Glutamatergic neuron (in vitro differentiated cells): ENCODE results near the gene AMOTL1. TPM values are rescaled to one million over a fixed set of nuclear protein-coding genes. Genes with fewer than 3 reads are reported as not detected.

ENCODE experiments used
- DNase-seq: peaks from one replicate; pipeline ENCODE4 v3.0.0; 2022
- H3K27ac Mint-ChIP-seq: one replicate; pipeline ENCODE4 v1.8.0; 2020; ENCODE audit warnings: mild to moderate bottlenecking, mixed read lengths, inconsistent platforms; ENCODE audit not compliant: unreplicated experiment
- H3K27me3 Mint-ChIP-seq: one replicate; pipeline ENCODE4 v1.8.0; 2020; ENCODE audit warnings: mild to moderate bottlenecking, moderate library complexity, mixed read lengths, inconsistent platforms; ENCODE audit not compliant: unreplicated experiment
- H3K36me3 Mint-ChIP-seq: one replicate; pipeline ENCODE4 v1.8.0; 2020; ENCODE audit warnings: mild to moderate bottlenecking, mixed read lengths, inconsistent platforms; ENCODE audit not compliant: unreplicated experiment
- H3K4me1 Mint-ChIP-seq: one replicate; pipeline ENCODE4 v1.8.0; 2020; ENCODE audit warnings: mild to moderate bottlenecking, low read depth, mixed read lengths, inconsistent platforms; ENCODE audit not compliant: unreplicated experiment
- H3K4me3 Mint-ChIP-seq: one replicate; pipeline ENCODE4 v1.8.0; 2020; ENCODE audit warnings: mild to moderate bottlenecking, mixed read lengths, inconsistent platforms; ENCODE audit not compliant: unreplicated experiment
- H3K9me3 Mint-ChIP-seq: one replicate; pipeline ENCODE4 v1.8.0; 2020; ENCODE audit warnings: mild to moderate bottlenecking, moderate library complexity, mixed read lengths, inconsistent platforms; ENCODE audit not compliant: unreplicated experiment
- total RNA-seq: library from RNA; stranded (reverse); fragmentation: NEBNext Ultra II Directional; extraction: Animal tissue kit (Norgen Biotek cat#: 25700); gene quantifications from one replicate; pipeline ENCODE4 v1.2.1, GENCODE V29; 2021; ENCODE audit not compliant: unreplicated experiment
- TF ChIP-seq, protein P1 (sequence below): fragments of 200-600 bp; sonication (generic); IDR thresholded peaks from one replicate; pipeline ENCODE4 v1.5.0; 2021; ENCODE audit not compliant: partially characterized antibody, unreplicated experiment

The AMOTL1 gene
- total RNA-seq, 1 donor from 2014 or later = 27.6 TPM

- H3K27ac Mint-ChIP-seq = no peak overlapping the region
Observed at GRCh38 chr11:94754819-94755218, 13.3 kb upstream of the AMOTL1 start.

DNA sequence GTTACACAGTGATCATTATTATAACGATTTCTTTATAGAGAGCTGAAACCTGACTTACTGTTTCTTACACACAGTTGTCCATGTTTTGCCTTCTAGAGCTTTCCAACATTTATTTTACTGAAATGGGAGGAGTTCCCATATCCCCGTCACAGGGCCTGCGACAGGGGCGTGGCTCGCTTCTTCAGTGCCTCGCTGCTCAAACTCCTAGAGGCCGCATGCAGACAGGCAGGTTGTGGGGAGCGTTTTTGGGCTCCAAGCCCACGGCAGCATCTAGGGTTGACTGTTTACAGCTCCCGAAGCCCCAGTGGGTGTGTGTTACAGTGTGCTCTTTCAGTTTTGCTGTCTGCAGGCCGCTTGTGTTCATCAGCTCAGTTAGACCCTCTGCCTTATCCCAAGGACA, 12.7 kb upstream of the AMOTL1 start:
- DNase-seq = no peak
- Mint-ChIP-seq H3K27me3 (peaks cover 1% of the 10 kb centered on the region), H3K4me1 (no peaks in the 10 kb centered on the region), H3K27ac (no peak overlapping the region), H3K36me3 (no peaks in the 10 kb centered on the region), H3K4me3 (no peak overlapping the region), H3K9me3 (no peaks in the 10 kb centered on the region)
- TF ChIP-seq, protein P1, sequence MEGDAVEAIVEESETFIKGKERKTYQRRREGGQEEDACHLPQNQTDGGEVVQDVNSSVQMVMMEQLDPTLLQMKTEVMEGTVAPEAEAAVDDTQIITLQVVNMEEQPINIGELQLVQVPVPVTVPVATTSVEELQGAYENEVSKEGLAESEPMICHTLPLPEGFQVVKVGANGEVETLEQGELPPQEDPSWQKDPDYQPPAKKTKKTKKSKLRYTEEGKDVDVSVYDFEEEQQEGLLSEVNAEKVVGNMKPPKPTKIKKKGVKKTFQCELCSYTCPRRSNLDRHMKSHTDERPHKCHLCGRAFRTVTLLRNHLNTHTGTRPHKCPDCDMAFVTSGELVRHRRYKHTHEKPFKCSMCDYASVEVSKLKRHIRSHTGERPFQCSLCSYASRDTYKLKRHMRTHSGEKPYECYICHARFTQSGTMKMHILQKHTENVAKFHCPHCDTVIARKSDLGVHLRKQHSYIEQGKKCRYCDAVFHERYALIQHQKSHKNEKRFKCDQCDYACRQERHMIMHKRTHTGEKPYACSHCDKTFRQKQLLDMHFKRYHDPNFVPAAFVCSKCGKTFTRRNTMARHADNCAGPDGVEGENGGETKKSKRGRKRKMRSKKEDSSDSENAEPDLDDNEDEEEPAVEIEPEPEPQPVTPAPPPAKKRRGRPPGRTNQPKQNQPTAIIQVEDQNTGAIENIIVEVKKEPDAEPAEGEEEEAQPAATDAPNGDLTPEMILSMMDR = no peak

More at GRCh38 chr11:94754819-94755218, 13.3 kb upstream of the AMOTL1 start:
- no peaks in the 10 kb centered on the region for H3K4me1 Mint-ChIP-seq
- no peak overlapping the region for H3K4me3 Mint-ChIP-seq
- H3K9me3 Mint-ChIP-seq = no peaks in the 10 kb centered on the region
- H3K27me3 Mint-ChIP-seq = peaks cover 1% of the 10 kb centered on the region
- no peak for DNase-seq
- TF ChIP-seq, protein P1 = no peak
- no peaks in the 10 kb centered on the region for H3K36me3 Mint-ChIP-seq

DNA sequence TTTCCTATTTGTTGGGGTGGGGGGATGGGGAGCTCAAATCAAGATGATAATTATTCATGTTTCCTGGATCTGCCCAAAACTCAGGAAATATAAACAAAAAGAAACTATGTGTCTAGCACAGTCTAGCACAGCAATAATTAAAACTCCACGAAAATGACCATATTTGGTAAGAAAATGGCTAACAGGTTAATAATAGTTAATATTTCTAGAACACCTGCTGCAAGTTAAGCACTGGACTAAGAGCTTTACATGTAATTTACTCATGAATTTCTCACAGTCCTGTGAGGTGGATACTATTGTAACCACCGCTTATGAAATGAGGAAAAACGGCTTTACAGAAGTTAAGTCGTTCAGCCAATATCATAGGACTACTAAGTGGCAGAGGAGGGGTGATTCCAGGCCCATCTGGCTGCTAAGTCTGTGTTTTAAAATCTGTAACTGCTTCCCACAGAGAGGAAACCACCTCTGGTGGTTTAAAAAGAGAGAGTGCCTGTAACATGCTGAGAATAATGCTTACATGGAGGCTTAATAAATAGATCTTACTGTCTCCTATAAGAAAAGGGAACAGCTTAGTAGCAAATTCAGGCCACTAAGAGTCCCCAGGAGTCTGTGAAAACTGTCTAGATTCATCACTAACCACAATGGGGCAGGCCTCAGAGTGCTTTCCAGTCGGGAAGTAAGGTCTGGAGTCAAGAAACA, 11.0 kb upstream of the AMOTL1 start:
- Mint-ChIP-seq H3K36me3 (no peaks in the 10 kb centered on the region), H3K27ac (no peak overlapping the region), H3K4me1 (no peaks in the 10 kb centered on the region), H3K9me3 (no peaks in the 10 kb centered on the region), H3K4me3 (no peak overlapping the region), H3K27me3 (peaks cover 1% of the 10 kb centered on the region)
- no peak for DNase-seq
- TF ChIP-seq, protein P1 = no peak

- Mint-ChIP-seq H3K4me1 (no peaks in the 10 kb centered on the region), H3K36me3 (no peaks in the 10 kb centered on the region), H3K9me3 (no peaks in the 10 kb centered on the region), H3K4me3 (no peak overlapping the region), H3K27ac (no peak overlapping the region), H3K27me3 (no peaks in the 10 kb centered on the region)
- TF ChIP-seq, protein P1 = no peak
- no peak for DNase-seq
Observed at GRCh38 chr11:94758666-94759065, 9.5 kb upstream of the AMOTL1 start.

- no peaks in the 10 kb centered on the region for H3K4me1 Mint-ChIP-seq
- no peaks in the 10 kb centered on the region for H3K36me3 Mint-ChIP-seq
- no peak for DNase-seq
- TF ChIP-seq, protein P1 = no peak
- H3K4me3 Mint-ChIP-seq = no peak overlapping the region
- H3K27ac Mint-ChIP-seq = no peak overlapping the region
- H3K27me3 Mint-ChIP-seq = no peaks in the 10 kb centered on the region
- no peaks in the 10 kb centered on the region for H3K9me3 Mint-ChIP-seq
Observed at GRCh38 chr11:94759522-94759921, 8.6 kb upstream of the AMOTL1 start.
